ENCODE data around the gene SMIM38. TPM values are rescaled to one million over a fixed set of nuclear protein-coding genes. Genes with fewer than 3 reads are reported as not detected.

Gene SMIM38
- polyA plus RNA-seq, 1 experiment: 0.09 TPM

- peaks cover 10% of the 10 kb centered on the region; the same call in 1 of the 2 replicates for H3K9me3 ChIP-seq (ENCODE audit: control insufficient read depth, insufficient read depth, low read length)
- H3K27ac ChIP-seq (ENCODE audit: low read depth, low read length): no peak overlapping the region
- ChIA-PET POLR2A (no interaction called here), CTCF (interaction anchor here (3.1 to 3.3 kb wide), 2 partner anchors 10 to 514 kb away, joined by 23 to 29 read pairs; no protein-coding TSS in a partner anchor)
- no peaks in the 10 kb centered on the region for H3K27me3 ChIP-seq (ENCODE audit: control insufficient read depth, insufficient read depth, low read length)
- H3K4me3 ChIP-seq (ENCODE audit: low read depth, low read length): no peak overlapping the region
- TF ChIP-seq CTCF (IDR thresholded peaks at IDR 0.05; ENCODE audit: low read depth, low read length): no peak
- no peak for DNase-seq (ENCODE audit: low read depth, low spot score)
Observed at GRCh38 chr11:69129647-69130046, 26.1 kb upstream of the SMIM38 start.

DNA sequence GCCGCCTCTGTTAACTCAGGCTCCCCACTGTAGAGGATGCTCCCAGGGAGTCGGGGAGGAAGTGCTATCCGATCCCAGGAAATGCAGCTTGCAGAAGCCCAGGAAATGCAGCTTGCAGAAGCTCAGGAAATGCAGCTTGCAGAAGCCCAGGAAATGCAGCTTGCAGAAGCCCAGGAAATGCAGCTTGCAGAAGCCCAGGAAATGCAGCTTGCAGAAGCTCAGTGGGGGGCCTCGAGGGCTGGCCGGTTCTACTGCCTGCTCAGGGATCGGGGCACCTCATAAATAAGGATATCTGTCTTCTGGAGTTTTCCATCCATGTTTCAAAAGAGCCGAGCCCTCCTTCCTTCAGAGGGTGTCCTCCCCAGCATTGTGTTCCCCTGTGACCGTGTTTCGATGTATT lies 25.1 kb upstream of the SMIM38 start:
- Histone ChIP-seq H3K27me3 (ENCODE audit: control insufficient read depth, insufficient read depth, low read length) (no peaks in the 10 kb centered on the region), H3K27ac (ENCODE audit: low read depth, low read length) (no peak overlapping the region), H3K4me3 (ENCODE audit: low read depth, low read length) (no peak overlapping the region), H3K9me3 (ENCODE audit: control insufficient read depth, insufficient read depth, low read length) (peaks cover 10% of the 10 kb centered on the region; the same call in 1 of the 2 replicates)
- DNase-seq (ENCODE audit: low read depth, low spot score): no peak
- no peak for TF ChIP-seq CTCF (IDR thresholded peaks at IDR 0.05; ENCODE audit: low read depth, low read length)
- CTCF ChIA-PET: interaction anchor here (0.9 to 3.3 kb wide), 12 partner anchors 9 to 539 kb away, joined by 3 to 29 read pairs (median 4); no protein-coding TSS in a partner anchor
- POLR2A ChIA-PET: interaction anchor here (0.6 to 1.3 kb wide), 2 partner anchors 512 to 771 kb away, joined by 5 read pairs; no protein-coding TSS in a partner anchor

GRCh38 chr11:69131121-69131566 lies 24.6 kb upstream of the SMIM38 start:
- Histone ChIP-seq H3K9me3 (ENCODE audit: control insufficient read depth, insufficient read depth, low read length) (peaks cover 10% of the 10 kb centered on the region; the same call in 1 of the 2 replicates), H3K27ac (ENCODE audit: low read depth, low read length) (no peak overlapping the region), H3K4me3 (ENCODE audit: low read depth, low read length) (no peak overlapping the region), H3K27me3 (ENCODE audit: control insufficient read depth, insufficient read depth, low read length) (no peaks in the 10 kb centered on the region)
- DNase-seq (ENCODE audit: low read depth, low spot score): no peak
- TF ChIP-seq CTCF (IDR thresholded peaks at IDR 0.05; ENCODE audit: low read depth, low read length): no peak
- POLR2A ChIA-PET: interaction anchor here (0.5 to 1.3 kb wide), 4 partner anchors 133 to 770 kb away, joined by 3 to 5 read pairs (median 4); no protein-coding TSS in a partner anchor
- CTCF ChIA-PET: interaction anchor here (0.7 to 3.3 kb wide), 34 partner anchors 8 to 538 kb away, joined by 3 to 29 read pairs (median 4); partner anchors contain the start of gene SMIM38

GRCh38 chr11:69131644-69132300 lies 24.0 kb upstream of the SMIM38 start:
- Histone ChIP-seq H3K27me3 (ENCODE audit: control insufficient read depth, insufficient read depth, low read length) (no peaks in the 10 kb centered on the region), H3K27ac (ENCODE audit: low read depth, low read length) (no peak overlapping the region), H3K4me3 (ENCODE audit: low read depth, low read length) (no peak overlapping the region), H3K9me3 (ENCODE audit: control insufficient read depth, insufficient read depth, low read length) (peaks cover 10% of the 10 kb centered on the region; the same call in 1 of the 2 replicates)
- ChIA-PET CTCF (interaction anchor here (0.6 to 3.3 kb wide), 36 partner anchors 8 to 543 kb away, joined by 3 to 29 read pairs (median 4); partner anchors contain the start of genes LTO1 and SMIM38), POLR2A (interaction anchor here (0.5 to 1.3 kb wide), 4 partner anchors 8 to 511 kb away, joined by 3 to 5 read pairs (median 4); no protein-coding TSS in a partner anchor)
- peak; percentile 83 for TF ChIP-seq CTCF (IDR thresholded peaks at IDR 0.05; ENCODE audit: low read depth, low read length)
- DNase-seq (ENCODE audit: low read depth, low spot score): peak; percentile 45

GRCh38 chr11:69132301-69132670 lies 23.4 kb upstream of the SMIM38 start:
- DNase-seq (ENCODE audit: low read depth, low spot score): no peak
- ChIA-PET CTCF (interaction anchor here (0.6 to 3.3 kb wide), 29 partner anchors 8 to 542 kb away, joined by 3 to 29 read pairs (median 4); partner anchors contain the start of genes LTO1 and SMIM38), POLR2A (interaction anchor here (0.6 to 1.3 kb wide), 2 partner anchors 7 to 511 kb away, joined by 4 to 5 read pairs; no protein-coding TSS in a partner anchor)
- Histone ChIP-seq H3K27me3 (ENCODE audit: control insufficient read depth, insufficient read depth, low read length) (no peaks in the 10 kb centered on the region), H3K27ac (ENCODE audit: low read depth, low read length) (no peak overlapping the region), H3K4me3 (ENCODE audit: low read depth, low read length) (no peak overlapping the region), H3K9me3 (ENCODE audit: control insufficient read depth, insufficient read depth, low read length) (peaks cover 9% of the 10 kb centered on the region; the same call in 1 of the 2 replicates)
- no peak for TF ChIP-seq CTCF (IDR thresholded peaks at IDR 0.05; ENCODE audit: low read depth, low read length)

Data from AG04450 (cell line).